ENCODE measurements around the gene CBX8. TPM values are rescaled to one million over a fixed set of nuclear protein-coding genes. Genes with fewer than 3 reads are reported as not detected.
A peak's percentile ranks its signal among the peaks of the same experiment; 100 is the strongest.

The CBX8 gene
- total and polyA plus RNA-seq, 2 of the 13 experiments (the other 11 are each of a cell fraction or from before 2014, with no cell fraction given): 0.34 to 12.6 TPM

GRCh38 chr17:79831265-79832217 lies 34.7 kb upstream of the CBX8 start (continued):
- TF ChIP-seq ZNF235 (CRISPR knock-in tag; IDR thresholded peaks at IDR 0.05; ENCODE audit: borderline replicate concordance): no peak
- TF ChIP-seq KAT2B (IDR thresholded peaks at IDR 0.05; ENCODE audit: borderline replicate concordance, low read depth, low read length): no peak
- TF ChIP-seq ZNF17 (CRISPR knock-in tag; IDR thresholded peaks at IDR 0.05): no peak
- TF ChIP-seq PRDM10 (CRISPR knock-in tag; IDR thresholded peaks at IDR 0.05; ENCODE audit: low read depth): peak; percentile 46; the same call in 1 of the 2 replicates
- 0 out of 2 replicates have a peak, but pooled peaks have one; percentile 19 for TF ChIP-seq KLF11 (CRISPR knock-in tag; IDR thresholded peaks at IDR 0.05)
- peak; percentile 58 for TF ChIP-seq MTA1 (CRISPR knock-in tag; IDR thresholded peaks at IDR 0.05; ENCODE audit: borderline replicate concordance)
- no peak for TF ChIP-seq ZNF282 (IDR thresholded peaks at IDR 0.05; ENCODE audit: partially characterized antibody)
- no peak for TF ChIP-seq MYNN (CRISPR knock-in tag; IDR thresholded peaks at IDR 0.05; ENCODE audit: low read depth)
- no peak for TF ChIP-seq CC2D1A (CRISPR knock-in tag; IDR thresholded peaks at IDR 0.05)
- TF ChIP-seq NCOA1 (CRISPR knock-in tag; IDR thresholded peaks at IDR 0.05): 0 out of 2 replicates have a peak, but pooled peaks have one; percentile 84
- TF ChIP-seq FOXO4 (CRISPR knock-in tag; conservative IDR thresholded peaks at IDR 0.05): 0 out of 2 replicates have a peak, but pooled peaks have one; percentile 80
- peak; percentile 13; the same call in 1 of the 2 replicates for TF ChIP-seq NR2F2 (IDR thresholded peaks at IDR 0.05; ENCODE audit: borderline replicate concordance, low read depth)
- peak; percentile 12 for TF ChIP-seq AGO2 (optimal IDR thresholded peaks at IDR 0.05; ENCODE audit: low read depth, low read length)
- TF ChIP-seq ZNF703 (CRISPR knock-in tag; IDR thresholded peaks at IDR 0.05; ENCODE audit: borderline replicate concordance): 0 out of 2 replicates have a peak, but pooled peaks have one; percentile 77
- no peak for TF ChIP-seq NCOA5 (CRISPR knock-in tag; IDR thresholded peaks at IDR 0.05)
- peak; percentile 65 for TF ChIP-seq RXRA (CRISPR knock-in tag; IDR thresholded peaks at IDR 0.05)
- TF ChIP-seq NR2F1 (CRISPR knock-in tag; IDR thresholded peaks at IDR 0.05): peak; percentile 10 to 80; a peak in 2 of 4 replicates
- TF ChIP-seq ZNF792 (CRISPR knock-in tag; IDR thresholded peaks at IDR 0.05): peak; percentile 63; the same call in 1 of the 2 replicates
- TF ChIP-seq ZNF30 (CRISPR knock-in tag; IDR thresholded peaks at IDR 0.05): peak; percentile 72; the same call in 1 of the 2 replicates
- no peak for TF ChIP-seq ZNF138 (CRISPR knock-in tag; IDR thresholded peaks at IDR 0.05; ENCODE audit: low read depth)
- no peak for TF ChIP-seq NFE2 (CRISPR knock-in tag; IDR thresholded peaks at IDR 0.05)
- peak; percentile 61; the same call in 1 of the 2 replicates for TF ChIP-seq ZNF468 (CRISPR knock-in tag; IDR thresholded peaks at IDR 0.05)
- TF ChIP-seq ZNF530 (CRISPR knock-in tag; IDR thresholded peaks at IDR 0.05; ENCODE audit: low read depth): no peak

Measured in HepG2 (cell line).